Progenitor cell of endocrine pancreas (in vitro differentiated cells): ENCODE results near the gene CAMKMT. TPM values are rescaled to one million over a fixed set of nuclear protein-coding genes. Genes with fewer than 3 reads are reported as not detected.
A peak's percentile ranks its signal among the peaks of the same experiment; 100 is the strongest.

Experiments used
- DNase-seq: peaks from one replicate; pipeline ENCODE4 v3.0.0; 2021; ENCODE audit warnings: low spot score; ENCODE audit not compliant: unreplicated experiment
- H3K27ac Mint-ChIP-seq: 2 replicates; pipeline ENCODE4 v1.8.0; 2021; ENCODE audit warnings: mild to moderate bottlenecking, moderate library complexity, mixed read lengths
- H3K27me3 Mint-ChIP-seq: 2 replicates; pipeline ENCODE4 v1.8.0; 2021; ENCODE audit warnings: mixed read lengths
- H3K36me3 Mint-ChIP-seq: 2 replicates; pipeline ENCODE4 v1.8.0; 2022; ENCODE audit warnings: mixed read lengths; ENCODE audit not compliant: insufficient read depth
- H3K4me1 Mint-ChIP-seq: 2 replicates; pipeline ENCODE4 v1.8.0; 2021; ENCODE audit warnings: low read depth, mixed read lengths
- H3K4me3 Mint-ChIP-seq: 2 replicates; pipeline ENCODE4 v1.8.0; 2021; ENCODE audit warnings: low read depth, mild to moderate bottlenecking, moderate library complexity, mixed read lengths
- H3K9me3 Mint-ChIP-seq: 2 replicates; pipeline ENCODE4 v1.8.0; 2021; ENCODE audit warnings: low read depth, mixed read lengths
- CTCF ChIP-seq: fragments of 200-600 bp; sonication (generic); IDR thresholded peaks from one replicate; pipeline ENCODE4 v1.5.0; 2021; ENCODE audit warnings: antibody characterized with exemption, mild to moderate bottlenecking; ENCODE audit not compliant: unreplicated experiment
- total RNA-seq: library from RNA; stranded (reverse); gene quantifications from 2 replicates; pipeline ENCODE4 v1.2.1, GENCODE V29; 2021

CAMKMT gene
- total RNA-seq, 1 donor from 2014 or later = 20.3 TPM

GRCh38 chr2:44477657-44478414 is 116.1 kb downstream of the CAMKMT start:
- DNase-seq = no peak
- H3K27ac Mint-ChIP-seq = no peak overlapping the region
- peaks cover 2% of the 10 kb centered on the region for H3K4me1 Mint-ChIP-seq

GRCh38 chr2:44479127-44479887 is 117.6 kb downstream of the CAMKMT start:
- TF ChIP-seq CTCF = peak; percentile 99
- H3K4me3 Mint-ChIP-seq = no peak overlapping the region
- H3K27ac Mint-ChIP-seq = no peak overlapping the region
- peak; percentile 15 for DNase-seq
- peaks cover 2% of the 10 kb centered on the region for H3K4me1 Mint-ChIP-seq
- H3K9me3 Mint-ChIP-seq = no peaks in the 10 kb centered on the region
- no peaks in the 10 kb centered on the region for H3K36me3 Mint-ChIP-seq
- no peaks in the 10 kb centered on the region for H3K27me3 Mint-ChIP-seq

More at GRCh38 chr2:44477657-44478414, 116.1 kb downstream of the CAMKMT start:
- H3K27me3 Mint-ChIP-seq = no peaks in the 10 kb centered on the region
- no peak for TF ChIP-seq CTCF
- no peak overlapping the region for H3K4me3 Mint-ChIP-seq
- H3K36me3 Mint-ChIP-seq = no peaks in the 10 kb centered on the region
- no peaks in the 10 kb centered on the region for H3K9me3 Mint-ChIP-seq

- no peak for DNase-seq
- Mint-ChIP-seq H3K27ac (no peak overlapping the region), H3K9me3 (peaks cover 6% of the 10 kb centered on the region), H3K4me1 (peaks cover 2% of the 10 kb centered on the region), H3K4me3 (no peak overlapping the region), H3K27me3 (no peaks in the 10 kb centered on the region), H3K36me3 (peaks cover under 1% of the 10 kb centered on the region)
- no peak for TF ChIP-seq CTCF
Observed at GRCh38 chr2:44480068-44480467, 118.3 kb downstream of the CAMKMT start.

GRCh38 chr2:44487052-44487451 is 125.3 kb downstream of the CAMKMT start:
- H3K9me3 Mint-ChIP-seq = peaks cover 7% of the 10 kb centered on the region
- no peaks in the 10 kb centered on the region for H3K27me3 Mint-ChIP-seq
- no peak for DNase-seq
- TF ChIP-seq CTCF = no peak
- peaks cover 1% of the 10 kb centered on the region for H3K36me3 Mint-ChIP-seq
- H3K27ac Mint-ChIP-seq = no peak overlapping the region
- H3K4me3 Mint-ChIP-seq = no peak overlapping the region
- no peaks in the 10 kb centered on the region for H3K4me1 Mint-ChIP-seq

GRCh38 chr2:44490726-44491125 is 129.0 kb downstream of the CAMKMT start:
- H3K9me3 Mint-ChIP-seq = no peaks in the 10 kb centered on the region
- H3K27me3 Mint-ChIP-seq = no peaks in the 10 kb centered on the region
- no peak for TF ChIP-seq CTCF
- no peaks in the 10 kb centered on the region for H3K4me1 Mint-ChIP-seq
- no peak overlapping the region for H3K27ac Mint-ChIP-seq
- no peak overlapping the region for H3K4me3 Mint-ChIP-seq
- DNase-seq = no peak
- no peaks in the 10 kb centered on the region for H3K36me3 Mint-ChIP-seq
